ENCODE results near the gene DHX35. TPM values are rescaled to one million over a fixed set of nuclear protein-coding genes. Genes with fewer than 3 reads are reported as not detected.

The DHX35 gene
- total and polyA plus RNA-seq, 2 of the 13 experiments (the other 11 are each of a cell fraction or from before 2014, with no cell fraction given), result 25.8 to 28.7 TPM

DNA sequence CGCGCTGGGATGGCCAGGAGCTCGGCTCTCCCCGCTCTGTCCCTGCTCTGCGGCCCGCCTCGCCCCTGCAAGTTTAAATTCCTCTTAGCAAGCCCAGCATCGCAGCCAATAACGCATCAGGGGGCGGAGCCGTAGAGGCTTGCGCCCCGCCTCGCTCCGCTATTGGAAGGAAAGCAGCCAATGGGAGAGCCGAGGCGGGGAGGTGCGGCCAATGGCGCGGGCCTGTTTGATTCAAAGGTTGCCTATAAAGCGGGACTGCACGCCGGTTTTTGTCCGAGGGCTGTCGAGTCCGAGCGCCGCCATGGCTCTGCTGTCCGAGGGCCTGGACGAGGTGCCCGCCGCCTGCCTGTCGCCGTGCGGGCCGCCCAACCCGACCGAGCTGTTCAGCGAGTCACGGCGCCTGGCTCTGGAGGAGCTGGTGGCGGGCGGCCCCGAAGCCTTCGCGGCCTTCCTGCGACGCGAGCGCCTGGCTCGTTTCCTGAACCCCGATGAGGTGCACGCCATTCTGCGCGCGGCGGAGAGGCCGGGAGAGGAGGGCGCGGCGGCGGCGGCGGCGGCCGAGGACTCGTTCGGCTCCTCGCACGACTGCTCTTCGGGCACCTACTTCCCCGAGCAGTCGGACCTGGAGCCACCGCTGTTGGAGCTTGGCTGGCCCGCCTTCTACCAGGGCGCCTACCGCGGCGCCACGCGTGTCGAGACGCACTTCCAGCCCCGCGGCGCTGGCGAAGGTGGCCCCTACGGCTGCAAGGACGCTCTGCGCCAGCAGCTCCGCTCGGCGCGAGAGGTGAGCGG lies 35.8 kb upstream of the DHX35 start, which contains the start of gene FAM83D (continued):
- TF ChIP-seq ZSCAN31 (CRISPR knock-in tag; IDR thresholded peaks at IDR 0.05; ENCODE audit: low read depth), result peak; percentile 87
- TF ChIP-seq MEF2D (CRISPR knock-in tag; IDR thresholded peaks at IDR 0.05), result peak; percentile 94; the same call in 1 of the 2 replicates
- no peak for TF ChIP-seq RFX3 (CRISPR knock-in tag; IDR thresholded peaks at IDR 0.05)
- peak; percentile 94 for TF ChIP-seq ZNF816 (CRISPR knock-in tag; IDR thresholded peaks at IDR 0.05; ENCODE audit: borderline replicate concordance)
- TF ChIP-seq ZFP90 (CRISPR knock-in tag; IDR thresholded peaks at IDR 0.05; ENCODE audit: borderline replicate concordance), result peak; percentile 76; the same call in 1 of the 2 replicates
- TF ChIP-seq, protein P1, sequence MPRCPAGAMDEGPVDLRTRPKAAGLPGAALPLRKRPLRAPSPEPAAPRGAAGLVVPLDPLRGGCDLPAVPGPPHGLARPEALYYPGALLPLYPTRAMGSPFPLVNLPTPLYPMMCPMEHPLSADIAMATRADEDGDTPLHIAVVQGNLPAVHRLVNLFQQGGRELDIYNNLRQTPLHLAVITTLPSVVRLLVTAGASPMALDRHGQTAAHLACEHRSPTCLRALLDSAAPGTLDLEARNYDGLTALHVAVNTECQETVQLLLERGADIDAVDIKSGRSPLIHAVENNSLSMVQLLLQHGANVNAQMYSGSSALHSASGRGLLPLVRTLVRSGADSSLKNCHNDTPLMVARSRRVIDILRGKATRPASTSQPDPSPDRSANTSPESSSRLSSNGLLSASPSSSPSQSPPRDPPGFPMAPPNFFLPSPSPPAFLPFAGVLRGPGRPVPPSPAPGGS (CRISPR knock-in tag; IDR thresholded peaks at IDR 0.05), result peak; percentile 94
- TF ChIP-seq WIZ (CRISPR knock-in tag; IDR thresholded peaks at IDR 0.05), result peak; percentile 61; the same call in 1 of the 2 replicates
- no peak for TF ChIP-seq IKZF1 (IDR thresholded peaks at IDR 0.05)
- TF ChIP-seq, protein P2, sequence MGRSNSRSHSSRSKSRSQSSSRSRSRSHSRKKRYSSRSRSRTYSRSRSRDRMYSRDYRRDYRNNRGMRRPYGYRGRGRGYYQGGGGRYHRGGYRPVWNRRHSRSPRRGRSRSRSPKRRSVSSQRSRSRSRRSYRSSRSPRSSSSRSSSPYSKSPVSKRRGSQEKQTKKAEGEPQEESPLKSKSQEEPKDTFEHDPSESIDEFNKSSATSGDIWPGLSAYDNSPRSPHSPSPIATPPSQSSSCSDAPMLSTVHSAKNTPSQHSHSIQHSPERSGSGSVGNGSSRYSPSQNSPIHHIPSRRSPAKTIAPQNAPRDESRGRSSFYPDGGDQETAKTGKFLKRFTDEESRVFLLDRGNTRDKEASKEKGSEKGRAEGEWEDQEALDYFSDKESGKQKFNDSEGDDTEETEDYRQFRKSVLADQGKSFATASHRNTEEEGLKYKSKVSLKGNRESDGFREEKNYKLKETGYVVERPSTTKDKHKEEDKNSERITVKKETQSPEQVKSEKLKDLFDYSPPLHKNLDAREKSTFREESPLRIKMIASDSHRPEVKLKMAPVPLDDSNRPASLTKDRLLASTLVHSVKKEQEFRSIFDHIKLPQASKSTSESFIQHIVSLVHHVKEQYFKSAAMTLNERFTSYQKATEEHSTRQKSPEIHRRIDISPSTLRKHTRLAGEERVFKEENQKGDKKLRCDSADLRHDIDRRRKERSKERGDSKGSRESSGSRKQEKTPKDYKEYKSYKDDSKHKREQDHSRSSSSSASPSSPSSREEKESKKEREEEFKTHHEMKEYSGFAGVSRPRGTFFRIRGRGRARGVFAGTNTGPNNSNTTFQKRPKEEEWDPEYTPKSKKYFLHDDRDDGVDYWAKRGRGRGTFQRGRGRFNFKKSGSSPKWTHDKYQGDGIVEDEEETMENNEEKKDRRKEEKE (IDR thresholded peaks at IDR 0.05), result no peak
- peak; percentile 9; the same call in 1 of the 2 replicates for TF ChIP-seq GPN1 (CRISPR knock-in tag; IDR thresholded peaks at IDR 0.05; ENCODE audit: borderline replicate concordance)
- TF ChIP-seq HNRNPL (IDR thresholded peaks at IDR 0.05; ENCODE audit: low read depth, low read length), result peak; percentile 41; the same call in 1 of the 2 replicates
- TF ChIP-seq, protein P3, sequence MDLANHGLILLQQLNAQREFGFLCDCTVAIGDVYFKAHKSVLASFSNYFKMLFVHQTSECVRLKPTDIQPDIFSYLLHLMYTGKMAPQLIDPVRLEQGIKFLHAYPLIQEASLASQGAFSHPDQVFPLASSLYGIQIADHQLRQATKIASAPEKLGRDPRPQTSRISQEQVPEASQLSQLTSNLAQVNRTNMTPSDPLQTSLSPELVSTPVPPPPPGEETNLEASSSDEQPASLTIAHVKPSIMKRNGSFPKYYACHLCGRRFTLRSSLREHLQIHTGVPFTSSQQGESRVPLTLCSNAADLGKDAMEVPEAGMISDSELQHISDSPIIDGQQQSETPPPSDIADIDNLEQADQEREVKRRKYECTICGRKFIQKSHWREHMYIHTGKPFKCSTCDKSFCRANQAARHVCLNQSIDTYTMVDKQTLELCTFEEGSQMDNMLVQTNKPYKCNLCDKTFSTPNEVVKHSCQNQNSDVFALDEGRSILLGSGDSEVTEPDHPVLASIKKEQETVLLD (CRISPR knock-in tag; IDR thresholded peaks at IDR 0.05; ENCODE audit: low read depth), result peak; percentile 86; the same call in 1 of the 2 replicates
- TF ChIP-seq JARID2 (CRISPR knock-in tag; IDR thresholded peaks at IDR 0.05; ENCODE audit: insufficient replicate concordance), result peak; percentile 34
- TF ChIP-seq ZNF160 (CRISPR knock-in tag; IDR thresholded peaks at IDR 0.05), result peak; percentile 96
- TF ChIP-seq, protein P4, sequence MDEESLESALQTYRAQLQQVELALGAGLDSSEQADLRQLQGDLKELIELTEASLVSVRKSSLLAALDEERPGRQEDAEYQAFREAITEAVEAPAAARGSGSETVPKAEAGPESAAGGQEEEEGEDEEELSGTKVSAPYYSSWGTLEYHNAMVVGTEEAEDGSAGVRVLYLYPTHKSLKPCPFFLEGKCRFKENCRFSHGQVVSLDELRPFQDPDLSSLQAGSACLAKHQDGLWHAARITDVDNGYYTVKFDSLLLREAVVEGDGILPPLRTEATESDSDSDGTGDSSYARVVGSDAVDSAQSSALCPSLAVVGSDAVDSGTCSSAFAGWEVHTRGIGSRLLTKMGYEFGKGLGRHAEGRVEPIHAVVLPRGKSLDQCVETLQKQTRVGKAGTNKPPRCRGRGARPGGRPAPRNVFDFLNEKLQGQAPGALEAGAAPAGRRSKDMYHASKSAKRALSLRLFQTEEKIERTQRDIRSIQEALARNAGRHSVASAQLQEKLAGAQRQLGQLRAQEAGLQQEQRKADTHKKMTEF (CRISPR knock-in tag; IDR thresholded peaks at IDR 0.05), result peak; percentile 98
- TF ChIP-seq POLR2AphosphoS2 (IDR thresholded peaks at IDR 0.05; ENCODE audit: low read depth, low read length), result no peak
- TF ChIP-seq BRD4 (CRISPR knock-in tag; IDR thresholded peaks at IDR 0.05), result 0 out of 2 replicates have a peak, but pooled peaks have one; percentile 92
- TF ChIP-seq MEIS1 (CRISPR knock-in tag; IDR thresholded peaks at IDR 0.05; ENCODE audit: borderline replicate concordance), result peak; percentile 68; the same call in 1 of the 2 replicates
- TF ChIP-seq, protein P5, sequence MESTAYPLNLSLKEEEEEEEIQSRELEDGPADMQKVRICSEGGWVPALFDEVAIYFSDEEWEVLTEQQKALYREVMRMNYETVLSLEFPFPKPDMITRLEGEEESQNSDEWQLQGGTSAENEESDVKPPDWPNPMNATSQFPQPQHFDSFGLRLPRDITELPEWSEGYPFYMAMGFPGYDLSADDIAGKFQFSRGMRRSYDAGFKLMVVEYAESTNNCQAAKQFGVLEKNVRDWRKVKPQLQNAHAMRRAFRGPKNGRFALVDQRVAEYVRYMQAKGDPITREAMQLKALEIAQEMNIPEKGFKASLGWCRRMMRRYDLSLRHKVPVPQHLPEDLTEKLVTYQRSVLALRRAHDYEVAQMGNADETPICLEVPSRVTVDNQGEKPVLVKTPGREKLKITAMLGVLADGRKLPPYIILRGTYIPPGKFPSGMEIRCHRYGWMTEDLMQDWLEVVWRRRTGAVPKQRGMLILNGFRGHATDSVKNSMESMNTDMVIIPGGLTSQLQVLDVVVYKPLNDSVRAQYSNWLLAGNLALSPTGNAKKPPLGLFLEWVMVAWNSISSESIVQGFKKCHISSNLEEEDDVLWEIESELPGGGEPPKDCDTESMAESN (CRISPR knock-in tag; conservative IDR thresholded peaks at IDR 0.05), result peak; percentile 87
- 0 out of 2 replicates have a peak, but pooled peaks have one; percentile 59 for TF ChIP-seq NR3C1 (CRISPR knock-in tag; IDR thresholded peaks at IDR 0.05)

Measured in HepG2 (cell line).